NCI-H2196 (cell line): ENCODE data around the gene PPFIBP2.

Experiments
- DNase-seq: peaks from one replicate; lab custom pipeline; 2025; ENCODE audit not compliant: unreplicated experiment; lab: John Stamatoyannopoulos, UW

PPFIBP2 gene

DNA sequence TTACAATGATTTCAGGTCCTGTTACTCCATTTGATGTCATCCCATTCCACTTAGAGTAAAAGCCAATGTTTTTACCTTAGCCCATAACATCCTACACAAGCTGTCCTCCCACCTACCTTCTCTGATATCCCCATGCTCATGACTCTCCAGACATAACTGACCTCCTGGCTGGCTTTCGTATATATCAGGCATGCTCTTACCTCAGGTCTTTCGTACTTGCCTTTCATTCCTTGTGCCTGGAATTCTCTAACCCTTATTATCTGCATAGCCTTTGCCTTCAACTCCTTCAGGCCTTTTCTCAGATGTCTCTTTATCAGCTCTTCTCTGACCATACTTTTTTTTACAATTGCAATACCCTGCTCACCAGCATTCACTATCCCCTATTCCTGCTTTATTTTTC, 169.8 kb downstream of the PPFIBP2 start:
- no peak for DNase-seq

DNA sequence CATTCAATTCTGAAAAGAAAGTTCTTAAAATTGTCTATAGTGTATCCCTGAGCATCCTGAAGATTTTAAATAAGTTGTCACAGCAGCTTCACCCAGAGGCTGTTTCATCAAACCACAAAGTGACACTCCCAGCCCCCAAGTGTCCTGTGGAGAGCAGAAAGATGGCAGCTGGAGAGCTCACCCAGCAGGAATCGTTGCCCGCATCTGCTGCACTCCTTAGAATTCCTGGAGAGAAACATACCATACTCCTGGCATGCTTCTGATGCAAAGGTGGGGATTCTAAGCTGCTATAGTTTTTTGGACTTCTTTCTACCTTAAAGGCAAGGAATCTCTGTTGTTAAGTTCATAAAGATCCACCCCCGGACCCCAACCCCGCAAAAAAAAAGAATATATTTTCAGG, 173.0 kb downstream of the PPFIBP2 start:
- DNase-seq: no peak

- no peak for DNase-seq
These were observed 173.6 kb downstream of the PPFIBP2 start for GRCh38 chr11:7687386-7687785.

GRCh38 chr11:7688238-7688826, 174.5 kb downstream of the PPFIBP2 start:
- DNase-seq: no peak

- DNase-seq: no peak
These were observed 175.4 kb downstream of the PPFIBP2 start for GRCh38 chr11:7689239-7689638.

DNA sequence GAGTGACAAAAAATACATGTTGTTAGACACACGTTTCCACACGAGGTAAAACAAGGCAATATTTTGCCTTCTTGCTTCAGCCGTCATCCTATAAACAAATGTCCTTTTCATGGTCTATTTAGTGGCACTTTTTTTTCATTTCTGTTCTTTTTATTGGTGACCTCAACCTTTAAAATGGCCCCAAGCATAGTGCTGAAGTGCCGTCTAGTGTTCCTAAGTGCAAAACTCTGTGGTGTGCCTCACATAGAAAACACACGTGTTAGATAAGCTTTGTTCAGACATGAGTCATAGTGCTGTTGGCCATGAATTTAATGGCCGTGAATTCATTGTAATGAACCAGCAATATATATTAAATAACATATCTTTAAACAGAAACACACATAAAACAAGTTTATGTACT, 176.8 kb downstream of the PPFIBP2 start:
- DNase-seq: no peak

DNA sequence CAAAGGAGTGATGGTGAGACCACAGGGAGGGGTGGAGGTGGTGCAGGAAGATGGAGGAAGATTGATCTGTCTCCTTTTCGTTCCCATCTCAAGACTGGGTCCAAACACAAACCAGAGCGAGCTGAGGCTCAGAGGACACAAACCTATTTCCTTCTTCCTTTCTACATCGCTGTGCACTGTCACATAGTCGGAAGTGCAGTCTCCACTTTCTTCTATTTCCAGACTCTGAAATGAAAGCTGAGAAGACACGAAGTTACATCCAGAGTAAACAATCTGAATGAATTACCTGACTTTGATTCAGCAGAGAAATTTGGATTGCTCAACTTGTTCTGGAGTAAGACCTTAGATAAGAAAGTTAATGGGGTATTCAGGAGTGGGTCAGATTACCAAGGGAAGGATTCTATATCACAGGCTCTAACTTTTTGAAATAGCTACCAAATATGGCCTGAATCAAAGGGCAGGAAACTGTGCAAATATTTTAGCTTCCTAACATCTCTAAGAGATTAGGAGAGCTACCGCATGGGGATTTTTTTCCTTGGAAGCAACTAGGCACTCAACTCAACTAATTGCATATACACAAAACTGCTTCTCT, 178.1 kb downstream of the PPFIBP2 start:
- DNase-seq: no peak

GRCh38 chr11:7692426-7692825, 178.6 kb downstream of the PPFIBP2 start:
- no peak for DNase-seq

DNA sequence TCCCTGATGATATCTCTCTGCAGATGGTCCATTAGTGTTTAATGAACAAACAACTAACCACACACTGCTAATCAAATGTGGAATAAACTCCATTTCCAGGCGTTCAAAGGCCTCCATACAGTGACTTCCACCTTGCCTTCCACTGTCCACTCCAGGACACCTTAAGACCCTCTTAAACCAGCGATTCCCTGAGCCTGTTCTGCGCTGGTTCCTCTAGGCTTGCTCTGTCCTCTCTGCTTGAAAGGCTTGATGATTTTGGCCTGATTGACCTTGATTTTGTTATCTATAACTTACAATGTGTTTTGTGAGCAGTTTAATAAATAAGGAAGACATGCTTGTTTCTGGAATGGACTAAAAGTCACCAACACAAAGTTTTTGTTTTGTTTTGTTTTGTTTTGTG, 180.4 kb downstream of the PPFIBP2 start:
- no peak for DNase-seq

- no peak for DNase-seq
These were observed 182.6 kb downstream of the PPFIBP2 start for GRCh38 chr11:7696424-7696823.
